ENCODE data around the gene ATF6. TPM values are rescaled to one million over a fixed set of nuclear protein-coding genes. Genes with fewer than 3 reads are reported as not detected.

Gene ATF6
- total and polyA plus RNA-seq, 2 of the 8 experiments (the other 6 are each of a cell fraction or from before 2014, with no cell fraction given), result 4.6 to 10.0 TPM

- TF ChIP-seq, protein P1, sequence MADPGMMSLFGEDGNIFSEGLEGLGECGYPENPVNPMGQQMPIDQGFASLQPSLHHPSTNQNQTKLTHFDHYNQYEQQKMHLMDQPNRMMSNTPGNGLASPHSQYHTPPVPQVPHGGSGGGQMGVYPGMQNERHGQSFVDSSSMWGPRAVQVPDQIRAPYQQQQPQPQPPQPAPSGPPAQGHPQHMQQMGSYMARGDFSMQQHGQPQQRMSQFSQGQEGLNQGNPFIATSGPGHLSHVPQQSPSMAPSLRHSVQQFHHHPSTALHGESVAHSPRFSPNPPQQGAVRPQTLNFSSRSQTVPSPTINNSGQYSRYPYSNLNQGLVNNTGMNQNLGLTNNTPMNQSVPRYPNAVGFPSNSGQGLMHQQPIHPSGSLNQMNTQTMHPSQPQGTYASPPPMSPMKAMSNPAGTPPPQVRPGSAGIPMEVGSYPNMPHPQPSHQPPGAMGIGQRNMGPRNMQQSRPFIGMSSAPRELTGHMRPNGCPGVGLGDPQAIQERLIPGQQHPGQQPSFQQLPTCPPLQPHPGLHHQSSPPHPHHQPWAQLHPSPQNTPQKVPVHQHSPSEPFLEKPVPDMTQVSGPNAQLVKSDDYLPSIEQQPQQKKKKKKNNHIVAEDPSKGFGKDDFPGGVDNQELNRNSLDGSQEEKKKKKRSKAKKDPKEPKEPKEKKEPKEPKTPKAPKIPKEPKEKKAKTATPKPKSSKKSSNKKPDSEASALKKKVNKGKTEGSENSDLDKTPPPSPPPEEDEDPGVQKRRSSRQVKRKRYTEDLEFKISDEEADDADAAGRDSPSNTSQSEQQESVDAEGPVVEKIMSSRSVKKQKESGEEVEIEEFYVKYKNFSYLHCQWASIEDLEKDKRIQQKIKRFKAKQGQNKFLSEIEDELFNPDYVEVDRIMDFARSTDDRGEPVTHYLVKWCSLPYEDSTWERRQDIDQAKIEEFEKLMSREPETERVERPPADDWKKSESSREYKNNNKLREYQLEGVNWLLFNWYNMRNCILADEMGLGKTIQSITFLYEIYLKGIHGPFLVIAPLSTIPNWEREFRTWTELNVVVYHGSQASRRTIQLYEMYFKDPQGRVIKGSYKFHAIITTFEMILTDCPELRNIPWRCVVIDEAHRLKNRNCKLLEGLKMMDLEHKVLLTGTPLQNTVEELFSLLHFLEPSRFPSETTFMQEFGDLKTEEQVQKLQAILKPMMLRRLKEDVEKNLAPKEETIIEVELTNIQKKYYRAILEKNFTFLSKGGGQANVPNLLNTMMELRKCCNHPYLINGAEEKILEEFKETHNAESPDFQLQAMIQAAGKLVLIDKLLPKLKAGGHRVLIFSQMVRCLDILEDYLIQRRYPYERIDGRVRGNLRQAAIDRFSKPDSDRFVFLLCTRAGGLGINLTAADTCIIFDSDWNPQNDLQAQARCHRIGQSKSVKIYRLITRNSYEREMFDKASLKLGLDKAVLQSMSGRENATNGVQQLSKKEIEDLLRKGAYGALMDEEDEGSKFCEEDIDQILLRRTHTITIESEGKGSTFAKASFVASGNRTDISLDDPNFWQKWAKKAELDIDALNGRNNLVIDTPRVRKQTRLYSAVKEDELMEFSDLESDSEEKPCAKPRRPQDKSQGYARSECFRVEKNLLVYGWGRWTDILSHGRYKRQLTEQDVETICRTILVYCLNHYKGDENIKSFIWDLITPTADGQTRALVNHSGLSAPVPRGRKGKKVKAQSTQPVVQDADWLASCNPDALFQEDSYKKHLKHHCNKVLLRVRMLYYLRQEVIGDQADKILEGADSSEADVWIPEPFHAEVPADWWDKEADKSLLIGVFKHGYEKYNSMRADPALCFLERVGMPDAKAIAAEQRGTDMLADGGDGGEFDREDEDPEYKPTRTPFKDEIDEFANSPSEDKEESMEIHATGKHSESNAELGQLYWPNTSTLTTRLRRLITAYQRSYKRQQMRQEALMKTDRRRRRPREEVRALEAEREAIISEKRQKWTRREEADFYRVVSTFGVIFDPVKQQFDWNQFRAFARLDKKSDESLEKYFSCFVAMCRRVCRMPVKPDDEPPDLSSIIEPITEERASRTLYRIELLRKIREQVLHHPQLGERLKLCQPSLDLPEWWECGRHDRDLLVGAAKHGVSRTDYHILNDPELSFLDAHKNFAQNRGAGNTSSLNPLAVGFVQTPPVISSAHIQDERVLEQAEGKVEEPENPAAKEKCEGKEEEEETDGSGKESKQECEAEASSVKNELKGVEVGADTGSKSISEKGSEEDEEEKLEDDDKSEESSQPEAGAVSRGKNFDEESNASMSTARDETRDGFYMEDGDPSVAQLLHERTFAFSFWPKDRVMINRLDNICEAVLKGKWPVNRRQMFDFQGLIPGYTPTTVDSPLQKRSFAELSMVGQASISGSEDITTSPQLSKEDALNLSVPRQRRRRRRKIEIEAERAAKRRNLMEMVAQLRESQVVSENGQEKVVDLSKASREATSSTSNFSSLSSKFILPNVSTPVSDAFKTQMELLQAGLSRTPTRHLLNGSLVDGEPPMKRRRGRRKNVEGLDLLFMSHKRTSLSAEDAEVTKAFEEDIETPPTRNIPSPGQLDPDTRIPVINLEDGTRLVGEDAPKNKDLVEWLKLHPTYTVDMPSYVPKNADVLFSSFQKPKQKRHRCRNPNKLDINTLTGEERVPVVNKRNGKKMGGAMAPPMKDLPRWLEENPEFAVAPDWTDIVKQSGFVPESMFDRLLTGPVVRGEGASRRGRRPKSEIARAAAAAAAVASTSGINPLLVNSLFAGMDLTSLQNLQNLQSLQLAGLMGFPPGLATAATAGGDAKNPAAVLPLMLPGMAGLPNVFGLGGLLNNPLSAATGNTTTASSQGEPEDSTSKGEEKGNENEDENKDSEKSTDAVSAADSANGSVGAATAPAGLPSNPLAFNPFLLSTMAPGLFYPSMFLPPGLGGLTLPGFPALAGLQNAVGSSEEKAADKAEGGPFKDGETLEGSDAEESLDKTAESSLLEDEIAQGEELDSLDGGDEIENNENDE (IDR thresholded peaks at IDR 0.05; ENCODE audit: insufficient replicate concordance, low read length), result no peak
- no peak for TF ChIP-seq CTBP2 (IDR thresholded peaks at IDR 0.05; ENCODE audit: borderline replicate concordance, insufficient read depth, insufficient read length, low read length)
- no peak for TF ChIP-seq ASH2L (IDR thresholded peaks at IDR 0.05; ENCODE audit: low read length)
- TF ChIP-seq SRF (IDR thresholded peaks at IDR 0.05; ENCODE audit: low read depth, low read length), result no peak
- no peak for TF ChIP-seq GTF2F1 (IDR thresholded peaks at IDR 0.05; ENCODE audit: borderline replicate concordance, low read depth, low read length)
- TF ChIP-seq GABPA (IDR thresholded peaks at IDR 0.05; ENCODE audit: borderline replicate concordance, insufficient read depth, low read length), result no peak
These were observed 227.5 kb downstream of the ATF6 start (continued) for GRCh38 chr1:161993576-161993975.

All from H1 (cell line).